ENCODE results near the gene PCNX2. TPM values are rescaled to one million over a fixed set of nuclear protein-coding genes. Genes with fewer than 3 reads are reported as not detected.

PCNX2 gene
- total RNA-seq, 2 experiments from 2014 or later = 11.5 to 12.2 TPM

DNA sequence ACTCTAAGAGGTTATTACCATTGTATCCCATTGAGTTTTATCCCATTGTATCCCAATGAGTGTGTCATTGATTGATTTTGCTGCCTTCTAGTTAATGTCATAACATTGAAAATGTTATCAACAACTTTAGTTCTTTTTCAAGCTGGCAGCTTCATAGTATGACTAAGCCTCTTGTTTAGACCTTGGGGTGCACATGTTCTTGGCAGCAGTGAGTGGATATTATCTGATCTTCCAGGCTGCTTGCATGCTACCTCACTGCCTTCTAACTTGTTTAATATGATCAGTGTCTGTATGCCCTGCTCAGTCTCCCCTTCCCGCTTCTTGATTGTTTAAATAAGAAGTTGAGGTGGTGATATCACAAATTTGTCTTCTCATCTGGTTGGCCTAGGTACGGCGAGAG, 320.6 kb downstream of the PCNX2 start:
- Mint-ChIP-seq H3K4me1 (ENCODE audit: low read depth) (peaks cover 18% of the 10 kb centered on the region), H3K27me3 (ENCODE audit: low read depth) (no peaks in the 10 kb centered on the region), H3K9me3 (peaks cover 22% of the 10 kb centered on the region), H3K4me3 (no peak overlapping the region), H3K36me3 (ENCODE audit: low read depth) (peaks cover 54% of the 10 kb centered on the region), H3K27ac (no peak overlapping the region)
- intact Hi-C loops (cut with micrococcal nuclease) = no loop called here
- no peak for DNase-seq
- CTCF ChIA-PET = no interaction called here

DNA sequence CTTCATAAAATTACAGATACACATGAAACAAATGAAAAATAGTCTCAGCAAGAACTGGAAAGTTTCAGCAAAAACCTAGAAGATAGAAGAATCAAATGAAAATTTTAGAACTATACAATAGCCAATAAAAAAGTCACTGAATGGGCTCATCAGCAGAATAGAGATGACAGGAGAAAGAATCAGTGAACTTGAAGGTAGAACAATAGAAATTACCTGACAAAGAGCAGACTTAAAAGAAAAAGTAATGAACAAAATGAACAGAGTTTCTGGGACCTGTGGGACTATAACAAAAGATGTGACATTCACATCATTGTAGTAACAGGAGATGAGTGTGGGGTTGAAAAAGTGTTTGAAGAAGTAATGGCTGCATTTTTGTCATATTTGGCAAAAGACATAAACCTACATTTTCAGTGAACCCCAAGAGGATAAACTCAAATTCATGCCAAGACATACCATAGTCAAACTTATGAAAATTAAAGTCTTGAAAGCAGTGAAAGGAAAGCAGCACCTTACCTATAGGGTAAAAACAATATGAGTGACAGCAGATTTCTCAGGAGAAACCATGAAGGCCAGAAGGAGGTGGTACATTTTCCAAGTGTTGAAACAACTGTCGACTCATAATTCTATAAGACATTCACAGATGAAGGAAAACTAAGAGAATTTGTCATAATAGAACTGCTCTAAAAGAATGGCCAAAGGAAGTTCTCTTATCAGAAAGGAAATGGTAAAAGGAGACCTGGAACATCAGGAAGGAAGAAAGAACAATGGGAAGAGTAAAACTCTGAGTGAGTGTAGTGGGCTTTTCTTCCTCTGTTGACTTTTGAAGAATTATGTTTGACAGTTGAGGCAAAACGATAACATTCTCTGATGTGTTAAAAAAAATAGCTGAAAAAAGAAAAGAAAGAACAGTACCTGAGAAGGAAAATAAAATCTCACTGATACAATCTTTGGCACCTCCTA, 321.6 kb downstream of the PCNX2 start:
- Mint-ChIP-seq H3K27ac (peak overlapping the region; percentile 11), H3K36me3 (ENCODE audit: low read depth) (peaks cover 62% of the 10 kb centered on the region), H3K27me3 (ENCODE audit: low read depth) (no peaks in the 10 kb centered on the region), H3K9me3 (peaks cover 22% of the 10 kb centered on the region), H3K4me3 (no peak overlapping the region), H3K4me1 (ENCODE audit: low read depth) (peaks cover 17% of the 10 kb centered on the region)
- intact Hi-C loops (cut with micrococcal nuclease) = no loop called here
- CTCF ChIA-PET = interaction anchor here (0.7 kb wide), 1 partner anchor 1425 kb away, joined by 3 read pairs; no protein-coding TSS in a partner anchor
- DNase-seq = no peak

DNA sequence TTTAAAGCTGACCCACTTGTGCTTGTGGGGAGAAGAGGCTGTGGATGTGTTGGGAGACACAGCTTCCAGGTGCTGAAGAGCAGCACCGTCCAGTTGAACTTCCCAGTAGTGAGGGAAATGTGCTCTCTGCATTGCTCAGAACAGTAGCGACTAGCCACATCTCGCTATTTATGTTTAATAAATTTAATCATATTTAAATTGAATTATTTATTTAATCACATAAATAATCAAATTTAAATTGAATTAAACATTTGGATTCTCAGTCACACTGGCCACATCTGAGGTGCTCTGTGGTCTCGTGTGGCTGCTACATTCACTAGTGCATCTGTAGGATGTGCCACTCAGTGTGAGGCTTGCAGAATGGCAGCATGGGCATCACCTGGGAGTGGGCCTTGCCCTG, 325.0 kb downstream of the PCNX2 start:
- no peak for DNase-seq
- Mint-ChIP-seq H3K36me3 (ENCODE audit: low read depth) (peaks cover 62% of the 10 kb centered on the region), H3K27ac (no peak overlapping the region), H3K9me3 (peaks cover 22% of the 10 kb centered on the region), H3K4me1 (ENCODE audit: low read depth) (peaks cover under 1% of the 10 kb centered on the region), H3K4me3 (no peak overlapping the region), H3K27me3 (ENCODE audit: low read depth) (no peaks in the 10 kb centered on the region)
- CTCF ChIA-PET = no interaction called here
- intact Hi-C loops (cut with micrococcal nuclease) = no loop called here

DNA sequence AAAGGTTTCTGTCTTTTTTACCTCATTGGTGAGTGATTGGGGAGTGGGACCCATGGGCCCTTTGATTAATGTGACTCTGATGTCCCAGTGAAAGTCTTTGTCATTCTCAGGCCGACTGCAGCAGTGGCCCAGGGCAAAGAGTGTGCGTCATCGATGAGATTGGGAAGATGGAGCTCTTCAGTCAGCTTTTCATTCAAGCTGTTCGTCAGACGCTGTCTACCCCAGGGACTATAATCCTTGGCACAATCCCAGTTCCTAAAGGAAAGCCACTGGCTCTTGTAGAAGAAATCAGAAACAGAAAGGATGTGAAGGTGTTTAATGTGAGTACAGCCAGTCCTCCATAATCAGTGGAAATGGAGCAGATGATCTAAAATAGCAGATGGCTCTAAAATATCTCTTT, 325.7 kb downstream of the PCNX2 start:
- CTCF ChIA-PET = no interaction called here
- no peak overlapping the region for H3K27ac Mint-ChIP-seq

DNA sequence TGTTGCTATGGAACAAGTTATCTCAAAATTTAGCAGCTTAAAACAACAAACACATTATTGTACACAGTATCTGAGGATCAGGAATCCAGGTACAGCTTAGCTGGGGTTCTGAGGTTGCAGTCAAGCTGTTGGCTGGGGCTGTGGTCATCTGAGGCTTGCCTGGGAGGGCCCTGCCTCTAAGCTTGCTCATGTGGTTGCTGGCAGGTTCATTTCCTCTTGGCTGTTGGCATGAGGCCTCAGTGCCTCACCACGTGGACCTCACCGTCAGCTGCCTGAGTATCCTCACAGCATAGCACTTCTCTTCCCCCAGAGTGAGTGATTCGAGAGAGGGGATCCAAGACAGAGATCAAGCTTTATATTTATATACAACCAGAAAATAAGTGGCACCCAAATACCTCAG, 326.6 kb downstream of the PCNX2 start:
- Mint-ChIP-seq H3K27me3 (ENCODE audit: low read depth) (no peaks in the 10 kb centered on the region), H3K4me3 (no peak overlapping the region), H3K9me3 (peaks cover 16% of the 10 kb centered on the region), H3K4me1 (ENCODE audit: low read depth) (peaks cover 11% of the 10 kb centered on the region), H3K36me3 (ENCODE audit: low read depth) (peaks cover 56% of the 10 kb centered on the region), H3K27ac (no peak overlapping the region)
- CTCF ChIA-PET = no interaction called here
- no peak for DNase-seq
- intact Hi-C loops (cut with micrococcal nuclease) = no loop called here

More for the DNA sequence above, 325.7 kb downstream of the PCNX2 start:
- Mint-ChIP-seq H3K36me3 (ENCODE audit: low read depth) (peaks cover 61% of the 10 kb centered on the region), H3K27me3 (ENCODE audit: low read depth) (no peaks in the 10 kb centered on the region), H3K4me1 (ENCODE audit: low read depth) (peaks cover 7% of the 10 kb centered on the region), H3K4me3 (no peak overlapping the region), H3K9me3 (peaks cover 22% of the 10 kb centered on the region)
- DNase-seq = no peak
- intact Hi-C loops (cut with micrococcal nuclease) = no loop called here

DNA sequence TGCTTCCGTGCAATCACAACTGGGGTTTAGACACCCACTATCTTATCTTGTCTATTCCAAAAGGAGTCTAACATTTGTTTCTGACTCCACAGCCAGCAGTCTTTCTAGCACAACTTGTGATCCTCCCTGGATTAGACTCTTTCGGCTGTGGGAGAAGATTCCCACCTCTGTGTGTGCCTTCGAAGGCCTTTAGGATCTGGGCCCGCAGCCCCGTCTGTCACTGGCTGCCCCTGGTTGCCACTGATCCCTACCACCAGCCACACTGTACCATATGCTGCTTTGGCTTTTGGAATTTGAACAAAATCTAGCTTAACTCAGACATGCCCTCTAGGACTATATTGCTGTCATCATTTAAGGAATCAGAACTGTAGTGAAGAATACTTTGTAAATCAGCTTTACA, 327.1 kb downstream of the PCNX2 start:
- Mint-ChIP-seq H3K36me3 (ENCODE audit: low read depth) (peaks cover 50% of the 10 kb centered on the region), H3K27ac (no peak overlapping the region), H3K27me3 (ENCODE audit: low read depth) (no peaks in the 10 kb centered on the region), H3K4me3 (no peak overlapping the region), H3K9me3 (peaks cover 11% of the 10 kb centered on the region), H3K4me1 (ENCODE audit: low read depth) (peaks cover 13% of the 10 kb centered on the region)
- CTCF ChIA-PET = no interaction called here
- intact Hi-C loops (cut with micrococcal nuclease) = no loop called here
- no peak for DNase-seq

DNA sequence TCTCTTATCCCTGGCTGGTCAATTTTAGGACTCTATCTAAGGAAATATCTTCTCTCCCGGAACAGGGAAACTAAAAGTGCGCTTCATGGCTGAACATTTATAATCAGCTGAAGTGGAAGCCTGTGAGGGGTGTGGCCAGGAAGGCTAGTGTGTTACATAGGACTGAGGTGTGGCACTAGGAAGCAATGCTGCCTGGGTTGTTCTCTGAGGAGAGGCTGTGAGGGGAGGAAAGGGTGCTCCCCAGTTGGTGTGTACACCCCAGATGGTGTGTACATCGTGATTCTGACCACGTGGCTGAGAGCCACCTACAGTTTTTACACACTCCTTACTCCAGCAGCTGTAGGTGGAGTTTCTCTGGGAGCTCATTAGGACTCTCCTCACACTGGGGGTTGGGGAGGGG, 328.9 kb downstream of the PCNX2 start:
- Mint-ChIP-seq H3K36me3 (ENCODE audit: low read depth) (peaks cover 34% of the 10 kb centered on the region), H3K4me1 (ENCODE audit: low read depth) (peaks cover 23% of the 10 kb centered on the region), H3K27me3 (ENCODE audit: low read depth) (no peaks in the 10 kb centered on the region), H3K4me3 (no peak overlapping the region), H3K9me3 (no peaks in the 10 kb centered on the region), H3K27ac (no peak overlapping the region)
- intact Hi-C loops (cut with micrococcal nuclease) = no loop called here
- CTCF ChIA-PET = no interaction called here
- DNase-seq = no peak

DNA sequence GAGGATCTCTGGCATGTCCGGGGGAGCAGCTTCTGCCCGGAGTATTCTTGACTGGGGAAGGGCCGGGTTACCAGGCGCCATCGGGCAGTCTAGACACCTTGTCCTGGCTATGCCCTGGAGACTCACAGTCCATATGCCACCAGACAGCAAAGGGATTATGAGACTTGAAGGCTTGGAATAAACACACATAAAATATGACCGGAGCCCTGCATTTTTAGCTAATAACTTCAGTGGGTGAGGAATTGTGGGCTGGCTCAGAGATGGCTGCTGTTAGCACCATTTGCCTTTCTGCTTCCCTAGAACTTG, 329.7 kb downstream of the PCNX2 start:
- CTCF ChIA-PET = interaction anchor here (1.1 kb wide), 1 partner anchor 10 kb away, joined by 3 read pairs; no protein-coding TSS in a partner anchor
- Mint-ChIP-seq H3K27ac (no peak overlapping the region), H3K9me3 (no peaks in the 10 kb centered on the region)

DNA sequence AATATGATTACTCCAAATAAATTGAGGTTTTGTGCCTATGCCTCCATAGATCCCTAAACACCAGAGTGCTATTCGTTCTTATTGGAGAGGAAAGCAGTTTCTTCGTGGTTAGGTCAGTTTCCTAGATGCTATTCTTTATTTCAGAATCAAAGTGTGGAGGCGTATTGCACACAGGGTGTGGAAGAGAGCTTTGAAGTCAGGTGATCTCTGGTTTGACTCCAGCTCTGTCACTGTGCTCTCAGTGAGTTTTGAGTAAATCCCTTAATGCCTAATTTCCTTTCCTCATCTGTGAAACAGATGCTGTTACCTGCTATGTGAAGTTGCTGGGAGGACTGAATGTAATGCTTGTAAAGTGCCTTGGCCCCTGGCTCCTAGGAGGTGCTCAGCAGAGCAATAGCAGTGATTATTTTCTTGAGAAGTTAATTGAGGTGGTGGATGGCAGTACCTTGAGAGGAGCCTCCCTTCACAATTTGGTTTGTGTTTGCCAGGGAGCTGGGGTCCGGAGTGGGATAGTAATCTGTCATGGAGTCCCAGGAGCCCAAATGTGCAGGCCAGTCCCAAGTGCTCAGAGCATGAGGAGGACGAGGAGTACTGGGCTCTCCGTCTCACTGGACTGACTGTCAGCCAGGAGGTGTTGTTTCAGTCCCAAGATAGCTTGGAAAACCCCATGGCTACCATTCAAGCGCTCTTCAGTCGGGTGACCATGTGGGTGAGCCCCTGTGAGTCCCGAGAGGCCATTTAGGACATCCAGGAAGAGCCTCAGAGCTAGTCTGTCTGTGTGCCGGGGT, 330.2 kb downstream of the PCNX2 start:
- Mint-ChIP-seq H3K4me1 (ENCODE audit: low read depth) (peaks cover 23% of the 10 kb centered on the region), H3K27ac (no peak overlapping the region), H3K36me3 (ENCODE audit: low read depth) (peaks cover 31% of the 10 kb centered on the region), H3K27me3 (ENCODE audit: low read depth) (no peaks in the 10 kb centered on the region), H3K9me3 (no peaks in the 10 kb centered on the region), H3K4me3 (no peak overlapping the region)
- no peak for DNase-seq
- CTCF ChIA-PET = interaction anchor here (1.1 to 1.4 kb wide), 2 partner anchors 10 to 12 kb away, joined by 3 read pairs; no protein-coding TSS in a partner anchor
- intact Hi-C loops (cut with micrococcal nuclease) = no loop called here

More for the DNA sequence above, 329.7 kb downstream of the PCNX2 start:
- H3K27me3 Mint-ChIP-seq (ENCODE audit: low read depth) = no peaks in the 10 kb centered on the region
- no peak overlapping the region for H3K4me3 Mint-ChIP-seq
- H3K4me1 Mint-ChIP-seq (ENCODE audit: low read depth) = peaks cover 23% of the 10 kb centered on the region
- intact Hi-C loops (cut with micrococcal nuclease) = no loop called here
- no peak for DNase-seq
- peaks cover 31% of the 10 kb centered on the region for H3K36me3 Mint-ChIP-seq (ENCODE audit: low read depth)

DNA sequence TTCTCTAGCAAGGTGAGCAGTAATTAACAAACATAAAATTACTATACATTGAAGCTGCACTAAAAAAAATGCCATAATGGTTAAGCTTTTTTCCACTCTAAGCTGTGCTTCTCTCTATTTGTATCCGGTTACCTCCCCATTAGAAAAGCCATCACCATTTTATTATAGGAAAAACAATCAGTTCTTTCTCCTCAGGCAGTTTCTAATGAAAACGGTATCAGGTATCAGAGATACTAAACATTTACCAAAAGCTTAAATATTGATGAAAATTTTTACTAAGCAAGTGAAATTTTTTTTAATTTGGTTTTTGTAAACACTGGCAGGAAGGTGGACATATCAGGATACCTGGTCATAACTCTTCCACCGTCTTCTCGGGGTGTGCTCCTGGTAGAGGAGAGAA, 330.9 kb downstream of the PCNX2 start:
- Mint-ChIP-seq H3K4me3 (no peak overlapping the region), H3K27ac (no peak overlapping the region), H3K4me1 (ENCODE audit: low read depth) (peaks cover 23% of the 10 kb centered on the region), H3K27me3 (ENCODE audit: low read depth) (no peaks in the 10 kb centered on the region), H3K36me3 (ENCODE audit: low read depth) (peaks cover 29% of the 10 kb centered on the region), H3K9me3 (no peaks in the 10 kb centered on the region)
- intact Hi-C loops (cut with micrococcal nuclease) = no loop called here
- CTCF ChIA-PET = interaction anchor here (1.4 kb wide), 1 partner anchor 12 kb away, joined by 3 read pairs; no protein-coding TSS in a partner anchor
- no peak for DNase-seq

DNA sequence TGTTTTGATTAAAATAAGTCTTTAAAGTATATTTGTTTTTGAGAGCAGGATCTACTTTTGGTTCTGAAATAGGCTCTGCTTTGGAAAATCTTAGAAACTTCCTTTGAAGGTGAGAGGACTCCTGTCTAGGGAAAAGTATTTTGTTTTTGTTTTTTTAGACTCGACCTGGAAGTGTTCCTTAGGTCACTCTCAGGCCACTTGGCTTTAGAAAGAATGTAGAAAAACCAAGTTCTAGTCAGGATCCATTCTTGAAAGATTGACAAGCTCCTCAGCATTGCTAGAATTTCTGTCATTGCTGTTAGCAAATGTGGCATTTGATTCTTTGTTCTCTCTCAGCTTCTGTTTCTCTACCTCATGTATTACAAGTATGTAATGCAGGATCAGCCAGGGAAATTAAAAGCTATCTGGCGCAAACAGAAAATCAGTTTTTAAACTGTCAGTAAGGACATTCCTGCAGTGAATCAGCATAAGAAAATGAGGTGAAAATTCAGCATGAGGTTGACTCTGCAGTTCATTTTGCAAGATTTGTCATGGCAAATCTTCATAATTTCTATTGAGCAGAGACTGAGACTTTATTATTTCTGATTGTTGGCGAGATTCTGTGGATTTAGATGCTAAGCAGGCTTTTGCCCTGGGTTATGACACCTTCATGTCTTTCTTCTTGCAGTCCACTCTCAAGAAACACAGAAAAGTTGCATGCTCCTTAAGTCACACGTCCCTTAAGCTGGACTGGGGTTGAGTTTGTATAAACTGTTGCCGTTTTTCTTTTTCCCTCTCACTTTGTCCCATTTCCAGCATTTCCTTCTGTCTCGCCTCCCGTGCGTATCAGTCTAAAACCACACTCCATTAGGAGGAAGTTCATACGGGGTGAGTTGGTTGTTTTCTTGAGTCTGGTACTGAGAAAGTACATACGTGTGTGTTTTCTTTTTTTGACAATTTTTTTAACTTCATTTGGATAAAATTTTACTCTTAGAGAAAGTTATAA, 332.5 kb downstream of the PCNX2 start:
- H3K27me3 Mint-ChIP-seq (ENCODE audit: low read depth) = no peaks in the 10 kb centered on the region
- H3K36me3 Mint-ChIP-seq (ENCODE audit: low read depth) = peaks cover 33% of the 10 kb centered on the region
- peaks cover 23% of the 10 kb centered on the region for H3K4me1 Mint-ChIP-seq (ENCODE audit: low read depth)
- no peak overlapping the region for H3K27ac Mint-ChIP-seq
- intact Hi-C loops (cut with micrococcal nuclease) = no loop called here
- H3K4me3 Mint-ChIP-seq = no peak overlapping the region
- CTCF ChIA-PET = no interaction called here
- peaks cover 3% of the 10 kb centered on the region for H3K9me3 Mint-ChIP-seq
- no peak for DNase-seq

DNA sequence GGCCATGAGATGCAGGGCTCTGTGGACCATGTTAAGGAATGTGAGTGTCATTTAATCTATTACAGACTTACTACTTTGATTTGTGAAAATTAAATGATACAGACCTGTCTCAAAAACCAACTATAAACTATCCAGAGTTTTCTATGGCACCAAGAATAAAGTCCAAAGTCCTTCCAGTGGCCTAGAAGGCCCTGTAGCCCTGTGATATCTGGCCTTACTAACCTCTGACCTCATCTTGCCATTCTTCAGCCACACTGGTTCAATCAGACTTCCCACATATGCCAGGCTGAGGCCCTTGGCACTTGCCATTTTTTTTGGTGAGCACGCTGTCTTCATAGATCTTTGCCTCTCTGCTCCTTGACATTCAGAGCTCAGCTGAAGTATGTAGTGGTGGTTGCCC, 337.5 kb downstream of the PCNX2 start:
- H3K36me3 Mint-ChIP-seq (ENCODE audit: low read depth) = peaks cover 45% of the 10 kb centered on the region
- no peak overlapping the region for H3K27ac Mint-ChIP-seq
- intact Hi-C loops (cut with micrococcal nuclease) = no loop called here
- CTCF ChIA-PET = no interaction called here
- no peak for DNase-seq
- H3K27me3 Mint-ChIP-seq (ENCODE audit: low read depth) = no peaks in the 10 kb centered on the region
- peaks cover 6% of the 10 kb centered on the region for H3K9me3 Mint-ChIP-seq
- no peak overlapping the region for H3K4me3 Mint-ChIP-seq
- peaks cover 10% of the 10 kb centered on the region for H3K4me1 Mint-ChIP-seq (ENCODE audit: low read depth)

Measured in activated naive CD4-positive, alpha-beta T cell treated with anti-CD3 and anti-CD28 coated beads for 36 hours (primary cell).